ENCODE data around the gene CYTH2. TPM values are rescaled to one million over a fixed set of nuclear protein-coding genes. Genes with fewer than 3 reads are reported as not detected.

The CYTH2 gene
- polyA plus RNA-seq, 1 of the 3 experiments (the other 2 are of a cell fraction), result 69.5 TPM

DNA sequence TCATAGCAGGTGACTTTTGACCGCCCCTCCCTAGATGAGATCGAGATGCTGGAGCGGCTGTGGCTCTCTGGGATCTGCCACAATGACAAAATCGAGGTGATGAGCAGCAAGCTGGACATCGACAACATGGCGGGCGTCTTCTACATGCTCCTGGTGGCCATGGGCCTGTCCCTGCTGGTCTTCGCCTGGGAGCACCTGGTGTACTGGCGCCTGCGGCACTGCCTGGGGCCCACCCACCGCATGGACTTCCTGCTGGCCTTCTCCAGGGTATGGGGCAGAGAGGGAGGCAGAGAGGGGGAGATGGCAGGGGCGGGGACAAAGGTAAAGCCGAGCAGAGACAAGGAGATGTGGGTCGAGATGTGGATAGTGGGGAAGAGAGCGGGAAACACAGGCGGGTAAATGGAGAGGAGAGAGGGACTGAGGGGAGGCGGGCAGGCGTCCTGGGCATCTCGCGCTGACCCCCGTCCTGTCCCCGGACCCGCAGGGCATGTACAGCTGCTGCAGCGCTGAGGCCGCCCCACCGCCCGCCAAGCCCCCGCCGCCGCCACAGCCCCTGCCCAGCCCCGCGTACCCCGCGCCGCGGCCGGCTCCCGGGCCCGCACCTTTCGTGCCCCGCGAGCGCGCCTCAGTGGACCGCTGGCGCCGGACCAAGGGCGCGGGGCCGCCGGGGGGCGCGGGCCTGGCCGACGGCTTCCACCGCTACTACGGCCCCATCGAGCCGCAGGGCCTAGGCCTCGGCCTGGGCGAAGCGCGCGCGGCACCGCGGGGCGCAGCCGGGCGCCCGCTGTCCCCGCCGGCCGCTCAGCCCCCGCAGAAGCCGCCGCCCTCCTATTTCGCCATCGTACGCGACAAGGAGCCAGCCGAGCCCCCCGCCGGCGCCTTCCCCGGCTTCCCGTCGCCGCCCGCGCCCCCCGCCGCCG, 26.8 kb upstream of the CYTH2 start:
- H3K27me3 ChIP-seq (ENCODE audit: insufficient read depth), result no peaks in the 10 kb centered on the region
- H3K9me2 ChIP-seq, result no peaks in the 10 kb centered on the region
- H3K4me2 ChIP-seq, result no peak overlapping the region
- no peak overlapping the region for H3K27ac ChIP-seq (ENCODE audit: low read depth in 2 of 2, low read length in 1 of 2)
- TF ChIP-seq NFIC (IDR thresholded peaks at IDR 0.05; ENCODE audit: borderline replicate concordance), result no peak
- no peak for TF ChIP-seq TEAD4 (IDR thresholded peaks at IDR 0.05; ENCODE audit: borderline replicate concordance, insufficient read depth)
- TF ChIP-seq RAD21 (IDR thresholded peaks at IDR 0.05; ENCODE audit: low read length), result no peak
- no peak for TF ChIP-seq EZH2phosphoT487 (IDR thresholded peaks at IDR 0.05; ENCODE audit: borderline replicate concordance, low read depth)
- TF ChIP-seq, protein P1, sequence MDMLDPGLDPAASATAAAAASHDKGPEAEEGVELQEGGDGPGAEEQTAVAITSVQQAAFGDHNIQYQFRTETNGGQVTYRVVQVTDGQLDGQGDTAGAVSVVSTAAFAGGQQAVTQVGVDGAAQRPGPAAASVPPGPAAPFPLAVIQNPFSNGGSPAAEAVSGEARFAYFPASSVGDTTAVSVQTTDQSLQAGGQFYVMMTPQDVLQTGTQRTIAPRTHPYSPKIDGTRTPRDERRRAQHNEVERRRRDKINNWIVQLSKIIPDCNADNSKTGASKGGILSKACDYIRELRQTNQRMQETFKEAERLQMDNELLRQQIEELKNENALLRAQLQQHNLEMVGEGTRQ (IDR thresholded peaks at IDR 0.05; ENCODE audit: borderline replicate concordance, low read depth, low read length), result no peak
- no peak for TF ChIP-seq SMC3 (IDR thresholded peaks at IDR 0.05; ENCODE audit: low read depth, low read length)
- TF ChIP-seq PBX3 (IDR thresholded peaks at IDR 0.05), result no peak
- no peak for TF ChIP-seq FOXM1 (IDR thresholded peaks at IDR 0.05; ENCODE audit: low read depth)
- TF ChIP-seq YY1 (IDR thresholded peaks at IDR 0.05; ENCODE audit: low read depth), result no peak
- TF ChIP-seq MAX (IDR thresholded peaks at IDR 0.05; ENCODE audit: low read depth), result no peak
- no peak for TF ChIP-seq JUND (IDR thresholded peaks at IDR 0.05)
- no peak for TF ChIP-seq NRF1 (IDR thresholded peaks at IDR 0.05; ENCODE audit: low read depth, low read length)
- H3K4me3 ChIP-seq (ENCODE audit: low read depth in 2 of 2, low read length in 1 of 2), result no peak overlapping the region
- H3K4me1 ChIP-seq (ENCODE audit: control insufficient read depth in 1 of 2, insufficient read depth in 2 of 2, low read depth in 1 of 2, low read length in 1 of 2), result peaks cover 4 to 16% of the 10 kb centered on the region in 2 experiments; a peak in 2 of 4 replicates
- POLR2A ChIA-PET, result no interaction called here
- H3K36me3 ChIP-seq (replicated peaks in 1 of 2; ENCODE audit: control insufficient read depth in 1 of 2, insufficient read depth in 2 of 2, low read length in 1 of 2), result peaks cover 0 to 5% of the 10 kb centered on the region in 2 experiments
- no peaks in the 10 kb centered on the region for H3K9me3 ChIP-seq
- 96% methylated on average over 60 of the region's 94 CpGs for WGBS (ENCODE audit: low lambda C conversion rate)
- H3K9ac ChIP-seq, result no peak overlapping the region
- no peaks in the 10 kb centered on the region for H4K20me1 ChIP-seq (ENCODE audit: insufficient read depth)
- H2AFZ ChIP-seq (ENCODE audit: low read depth), result no peak overlapping the region
- CTCF ChIA-PET, result interaction anchor here (1.7 kb wide), 1 partner anchor 48 kb away, joined by 5 read pairs; no protein-coding TSS in a partner anchor
- no peak for DNase-seq
- H3K79me2 ChIP-seq (ENCODE audit: insufficient read depth), result peaks cover 15% of the 10 kb centered on the region
- H3F3A ChIP-seq (replicated peaks; ENCODE audit: insufficient read depth), result peaks cover 11% of the 10 kb centered on the region

GRCh38 chr19:48443256-48443655, 25.9 kb upstream of the CYTH2 start:
- Histone ChIP-seq H3K9ac (no peak overlapping the region), H2AFZ (ENCODE audit: low read depth) (no peak overlapping the region), H3F3A (replicated peaks; ENCODE audit: insufficient read depth) (peaks cover 12% of the 10 kb centered on the region), H3K4me2 (no peak overlapping the region), H3K9me3 (no peaks in the 10 kb centered on the region), H3K36me3 (replicated peaks in 1 of 2; ENCODE audit: control insufficient read depth in 1 of 2, insufficient read depth in 2 of 2, low read length in 1 of 2) (peaks cover 5 to 13% of the 10 kb centered on the region in 2 experiments), H3K79me2 (ENCODE audit: insufficient read depth) (peaks cover 24% of the 10 kb centered on the region), H3K27me3 (ENCODE audit: insufficient read depth) (no peaks in the 10 kb centered on the region), H3K27ac (ENCODE audit: low read depth in 2 of 2, low read length in 1 of 2) (no peak overlapping the region), H3K4me1 (ENCODE audit: control insufficient read depth in 1 of 2, insufficient read depth in 2 of 2, low read depth in 1 of 2, low read length in 1 of 2) (peaks cover 4 to 16% of the 10 kb centered on the region in 2 experiments; a peak in 2 of 4 replicates), H3K9me2 (no peaks in the 10 kb centered on the region), H4K20me1 (ENCODE audit: insufficient read depth) (no peaks in the 10 kb centered on the region), H3K4me3 (ENCODE audit: low read depth in 2 of 2, low read length in 1 of 2) (no peak overlapping the region)
- ChIA-PET CTCF (interaction anchor here (0.6 kb wide), 1 partner anchor 176 kb away, joined by 3 read pairs; no protein-coding TSS in a partner anchor), POLR2A (no interaction called here)
- WGBS (ENCODE audit: low lambda C conversion rate), result 96% methylated on average over 43 of the region's 60 CpGs
- no peak for DNase-seq
- TF ChIP-seq TCF12 (IDR thresholded peaks at IDR 0.05) (no peak), ELF1 (IDR thresholded peaks at IDR 0.05) (no peak), MAX (IDR thresholded peaks at IDR 0.05; ENCODE audit: low read depth) (no peak), GABPA (IDR thresholded peaks at IDR 0.05; ENCODE audit: low read depth) (no peak), GATA2 (CRISPR knock-in tag; IDR thresholded peaks at IDR 0.05) (no peak), SMC3 (IDR thresholded peaks at IDR 0.05; ENCODE audit: low read depth, low read length) (no peak)
- TF ChIP-seq, protein P2, sequence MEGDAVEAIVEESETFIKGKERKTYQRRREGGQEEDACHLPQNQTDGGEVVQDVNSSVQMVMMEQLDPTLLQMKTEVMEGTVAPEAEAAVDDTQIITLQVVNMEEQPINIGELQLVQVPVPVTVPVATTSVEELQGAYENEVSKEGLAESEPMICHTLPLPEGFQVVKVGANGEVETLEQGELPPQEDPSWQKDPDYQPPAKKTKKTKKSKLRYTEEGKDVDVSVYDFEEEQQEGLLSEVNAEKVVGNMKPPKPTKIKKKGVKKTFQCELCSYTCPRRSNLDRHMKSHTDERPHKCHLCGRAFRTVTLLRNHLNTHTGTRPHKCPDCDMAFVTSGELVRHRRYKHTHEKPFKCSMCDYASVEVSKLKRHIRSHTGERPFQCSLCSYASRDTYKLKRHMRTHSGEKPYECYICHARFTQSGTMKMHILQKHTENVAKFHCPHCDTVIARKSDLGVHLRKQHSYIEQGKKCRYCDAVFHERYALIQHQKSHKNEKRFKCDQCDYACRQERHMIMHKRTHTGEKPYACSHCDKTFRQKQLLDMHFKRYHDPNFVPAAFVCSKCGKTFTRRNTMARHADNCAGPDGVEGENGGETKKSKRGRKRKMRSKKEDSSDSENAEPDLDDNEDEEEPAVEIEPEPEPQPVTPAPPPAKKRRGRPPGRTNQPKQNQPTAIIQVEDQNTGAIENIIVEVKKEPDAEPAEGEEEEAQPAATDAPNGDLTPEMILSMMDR (IDR thresholded peaks at IDR 0.05), result no peak
- TF ChIP-seq, protein P3, sequence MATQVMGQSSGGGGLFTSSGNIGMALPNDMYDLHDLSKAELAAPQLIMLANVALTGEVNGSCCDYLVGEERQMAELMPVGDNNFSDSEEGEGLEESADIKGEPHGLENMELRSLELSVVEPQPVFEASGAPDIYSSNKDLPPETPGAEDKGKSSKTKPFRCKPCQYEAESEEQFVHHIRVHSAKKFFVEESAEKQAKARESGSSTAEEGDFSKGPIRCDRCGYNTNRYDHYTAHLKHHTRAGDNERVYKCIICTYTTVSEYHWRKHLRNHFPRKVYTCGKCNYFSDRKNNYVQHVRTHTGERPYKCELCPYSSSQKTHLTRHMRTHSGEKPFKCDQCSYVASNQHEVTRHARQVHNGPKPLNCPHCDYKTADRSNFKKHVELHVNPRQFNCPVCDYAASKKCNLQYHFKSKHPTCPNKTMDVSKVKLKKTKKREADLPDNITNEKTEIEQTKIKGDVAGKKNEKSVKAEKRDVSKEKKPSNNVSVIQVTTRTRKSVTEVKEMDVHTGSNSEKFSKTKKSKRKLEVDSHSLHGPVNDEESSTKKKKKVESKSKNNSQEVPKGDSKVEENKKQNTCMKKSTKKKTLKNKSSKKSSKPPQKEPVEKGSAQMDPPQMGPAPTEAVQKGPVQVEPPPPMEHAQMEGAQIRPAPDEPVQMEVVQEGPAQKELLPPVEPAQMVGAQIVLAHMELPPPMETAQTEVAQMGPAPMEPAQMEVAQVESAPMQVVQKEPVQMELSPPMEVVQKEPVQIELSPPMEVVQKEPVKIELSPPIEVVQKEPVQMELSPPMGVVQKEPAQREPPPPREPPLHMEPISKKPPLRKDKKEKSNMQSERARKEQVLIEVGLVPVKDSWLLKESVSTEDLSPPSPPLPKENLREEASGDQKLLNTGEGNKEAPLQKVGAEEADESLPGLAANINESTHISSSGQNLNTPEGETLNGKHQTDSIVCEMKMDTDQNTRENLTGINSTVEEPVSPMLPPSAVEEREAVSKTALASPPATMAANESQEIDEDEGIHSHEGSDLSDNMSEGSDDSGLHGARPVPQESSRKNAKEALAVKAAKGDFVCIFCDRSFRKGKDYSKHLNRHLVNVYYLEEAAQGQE (IDR thresholded peaks at IDR 0.05; ENCODE audit: low read depth, low read length), result no peak

Measured in SK-N-SH (cell line).